A673 (cell line): ENCODE data around the gene CTSA.

Experiments used
- CTCF ChIP-seq: fragments of 300-800, 200-600 bp; sonication (generic); conservative IDR thresholded peaks from 2 replicates; pipeline ENCODE4 v1.5.1; 2017; ENCODE audit warnings: low read depth, mild to moderate bottlenecking, antibody characterized with exemption, low read length, moderate library complexity, mixed read lengths
- EZH2 ChIP-seq: fragments of 200-600 bp; sonication (generic); IDR thresholded peaks from 2 replicates; pipeline ENCODE4 v1.6.1; 2017; ENCODE audit warnings: borderline replicate concordance, low read depth, mild to moderate bottlenecking, mixed read lengths, antibody characterized with exemption, low read length; ENCODE audit not compliant: poor library complexity, severe bottlenecking

- TF ChIP-seq CTCF (no peak), EZH2 (no peak)
Observed at GRCh38 chr20:45937765-45938164, 46.6 kb downstream of the CTSA start.
